Uterus (tissue), 4 donors: ENCODE data around the gene TSPAN33. TPM values are rescaled to one million over a fixed set of nuclear protein-coding genes. Genes with fewer than 3 reads are reported as not detected.
"Not testable (repeated sequence)": the region's sequence is repeated elsewhere in the genome, so short reads cannot be mapped to it uniquely, and the experiment has no call there.

Experiments used
- DNase-seq, 2 donors: peaks; one replicate each; pipeline ENCODE4 v3.0.0-alpha.2; 2019 to 2020
- H3K27ac ChIP-seq, 2 donors: fragments of 200-600 bp; sonication (generic); 1 replicate in 1 of 2; 2 replicates in 1 of 2; pipeline ENCODE4 v1.5.1; 2016 to 2018
- H3K27me3 ChIP-seq, 2 donors: fragments of 200-600 bp; sonication (generic); one replicate each; pipeline ENCODE4 v1.5.1; 2018 to 2019; ENCODE audit warnings: control low read depth in 1 of 2
- H3K36me3 ChIP-seq, 2 donors: fragments of 200-600 bp; sonication (generic); one replicate each; pipeline ENCODE4 v1.5.1; 2019; ENCODE audit warnings: control low read depth in 1 of 2
- H3K4me1 ChIP-seq, 2 donors: fragments of 200-600 bp; sonication (generic); one replicate each; pipeline ENCODE4 v1.5.1; 2018 to 2019; ENCODE audit warnings: control low read depth in 1 of 2
- H3K4me3 ChIP-seq, 2 donors: fragments of 200-600 bp; sonication (generic); 1 replicate in 1 of 2; 2 replicates in 1 of 2; pipeline ENCODE4 v1.5.1; 2018 to 2019; ENCODE audit warnings: mild to moderate bottlenecking in 1 of 2
- H3K9me3 ChIP-seq, 2 donors: fragments of 200-600 bp; sonication (generic); one replicate each; pipeline ENCODE4 v1.5.1; 2019; ENCODE audit warnings: control low read depth in 1 of 2
- CTCF ChIP-seq, 4 experiments: fragments of 200-600 bp in 2 of 4; fragments of 450-650 bp in 2 of 4; sonication (generic) in 2 of 4; IDR thresholded peaks; one replicate each; pipeline ENCODE4 v1.5.1; 2016 to 2019; ENCODE audit warnings: antibody characterized with exemption in 4 of 4, mild to moderate bottlenecking in 2 of 4, moderate library complexity in 1 of 4
- POLR2A ChIP-seq, 2 donors: fragments of 450-650 bp; IDR thresholded peaks; one replicate each; pipeline ENCODE4 v1.6.1; 2016; ENCODE audit warnings: antibody characterized with exemption in 2 of 2, mild to moderate bottlenecking in 1 of 2, moderate library complexity in 1 of 2
- intact Hi-C: fragments of 100-400 bp; cut with DNase I; formaldehyde crosslinking; loops from one replicate; pipeline ENCODE4 v1.15.1; 2023; ENCODE audit warnings: low total_unique reads
- small RNA-seq: library from RNA; depleted of rRNA; stranded (forward); fragments of <200 nt; gene quantifications from one replicate; pipeline ENCODE3, GENCODE V24; 2016
- total RNA-seq, 4 donors: library from RNA; depleted of rRNA in 3 of 4; stranded (reverse); fragments of >200 nt in 3 of 4; gene quantifications; one replicate each; pipeline versions ENCODE4 v1.1.0 to v1.2.4, GENCODE V29; 2014 to 2023
- donor health status: DM: yes; HTN: yes; CAD: no.

The TSPAN33 gene
- total RNA-seq, 4 donors from 2014 or later: 3.9 to 7.0 TPM; not detected in 2

- no peak overlapping the region for H3K4me3 ChIP-seq
- no peaks in the 10 kb centered on the region for H3K4me1 ChIP-seq
- peak; percentile 77 to 90 (median 88) for TF ChIP-seq CTCF (IDR thresholded peaks at IDR 0.05)
- TF ChIP-seq POLR2A (IDR thresholded peaks at IDR 0.05): no peak
- no peak overlapping the region for H3K27ac ChIP-seq
- DNase-seq: peak; percentile 78 to 87
- intact Hi-C loops: loop anchor here (5.0 kb wide), 1 partner anchor 74 kb away; no protein-coding TSS in a partner anchor
- H3K36me3 ChIP-seq: no peaks in the 10 kb centered on the region
- no peaks in the 10 kb centered on the region for H3K9me3 ChIP-seq
- no peaks in the 10 kb centered on the region for H3K27me3 ChIP-seq
These were observed 74.1 kb downstream of the TSPAN33 start for GRCh38 chr7:129218514-129219062.

GRCh38 chr7:129219166-129219565 is 74.7 kb downstream of the TSPAN33 start:
- H3K27me3 ChIP-seq, H3K27ac ChIP-seq, H3K9me3 ChIP-seq, H3K4me1 ChIP-seq, H3K4me3 ChIP-seq, H3K36me3 ChIP-seq, DNase-seq: not testable (repeated sequence)
- intact Hi-C loops: loop anchor here (5.0 kb wide), 1 partner anchor 73 kb away; no protein-coding TSS in a partner anchor

Small RNA genes within 50 kb of the gene (small RNA-seq; reads per million reads assigned to genes)
- gene RNY1P11: not detected

Other genes with a start within 250 kb of the TSPAN33 start
- 1 to 10 TPM in 1 of 4 donors, under 1 TPM in 1, not detected in 2; 0.18 to 3.5 TPM for gene KCP, start 234.0 kb upstream of the TSPAN33 start, total RNA-seq
- gene IRF5, start 206.8 kb upstream of the TSPAN33 start, total RNA-seq: 10 to 100 TPM in 1 of 4 donors, 1 to 10 TPM in 3; 2.0 to 52.5 (median 4.5) TPM
- 10 to 100 TPM; 14.6 to 57.9 (median 31.9) TPM for gene TNPO3, start 89.6 kb upstream of the TSPAN33 start, total RNA-seq
- 10 to 100 TPM in 3 of 4 donors, 1 to 10 TPM in 1; 7.4 to 94.6 (median 27.7) TPM for gene SMO, start 43.9 kb downstream of the TSPAN33 start, total RNA-seq
- 10 to 100 TPM in 3 of 4 donors, 1 to 10 TPM in 1; 5.6 to 29.2 (median 23.7) TPM for gene AHCYL2, start 80.3 kb downstream of the TSPAN33 start, total RNA-seq